Measurements from ENCODE around the gene SYNGAP1. TPM values are rescaled to one million over a fixed set of nuclear protein-coding genes. Genes with fewer than 3 reads are reported as not detected.

SYNGAP1 gene
- polyA plus RNA-seq, 1 of the 3 experiments (the other 2 are of a cell fraction), result 8.8 TPM

DNA sequence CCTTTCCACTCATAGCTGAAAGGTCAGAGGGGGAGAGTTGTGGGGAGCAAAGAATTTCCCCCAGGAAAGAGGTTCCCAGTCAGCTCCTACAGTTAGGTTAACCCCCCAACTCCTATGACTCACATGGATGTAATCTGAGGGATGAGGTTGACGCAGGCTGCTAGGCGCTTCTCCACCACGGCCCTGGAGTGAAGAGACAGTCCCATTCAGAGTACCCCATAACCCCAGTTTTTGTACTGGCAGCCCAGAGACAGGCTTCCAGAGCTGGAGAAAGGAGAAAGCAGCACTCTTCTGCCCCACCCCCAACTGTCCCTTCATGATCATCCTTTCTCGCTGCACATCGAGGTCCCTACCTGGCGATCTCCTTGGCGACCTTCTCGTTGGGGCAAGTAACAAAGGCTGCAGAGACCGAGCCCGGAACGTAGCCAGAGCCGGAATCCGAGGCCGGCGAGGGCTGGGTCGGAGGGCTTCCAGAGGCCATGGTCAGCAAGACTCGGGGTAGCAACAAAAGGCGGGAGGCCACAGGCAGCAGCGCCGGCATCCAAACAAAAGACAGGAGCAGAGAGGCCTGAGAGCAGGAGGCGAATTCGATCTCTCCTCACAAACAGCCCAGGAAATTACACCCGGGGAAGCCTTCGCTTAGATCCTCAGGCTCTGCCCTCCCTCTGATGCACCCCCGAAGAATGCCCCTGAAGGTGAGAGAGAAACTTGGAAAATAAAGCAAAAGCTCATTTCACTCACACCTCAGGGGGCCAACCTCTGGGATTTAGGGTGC, 2.5 kb upstream of the SYNGAP1 start (continued):
- 0 out of 2 replicates have a peak, but pooled peaks have one; percentile 2 for TF ChIP-seq PBX3 (IDR thresholded peaks at IDR 0.05)
- TF ChIP-seq FOSL2 (IDR thresholded peaks at IDR 0.05; ENCODE audit: borderline replicate concordance, low read depth), result peak; percentile 86; the same call in 1 of the 2 replicates
- TF ChIP-seq CHD2 (IDR thresholded peaks at IDR 0.05; ENCODE audit: low read length, partially characterized antibody), result no peak
- TF ChIP-seq, protein P1, sequence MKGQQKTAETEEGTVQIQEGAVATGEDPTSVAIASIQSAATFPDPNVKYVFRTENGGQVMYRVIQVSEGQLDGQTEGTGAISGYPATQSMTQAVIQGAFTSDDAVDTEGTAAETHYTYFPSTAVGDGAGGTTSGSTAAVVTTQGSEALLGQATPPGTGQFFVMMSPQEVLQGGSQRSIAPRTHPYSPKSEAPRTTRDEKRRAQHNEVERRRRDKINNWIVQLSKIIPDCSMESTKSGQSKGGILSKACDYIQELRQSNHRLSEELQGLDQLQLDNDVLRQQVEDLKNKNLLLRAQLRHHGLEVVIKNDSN (IDR thresholded peaks at IDR 0.05; ENCODE audit: borderline replicate concordance, low read depth), result no peak
- TF ChIP-seq JUND (IDR thresholded peaks at IDR 0.05), result peak; percentile 64; the same call in 1 of the 2 replicates
- TF ChIP-seq, protein P2, sequence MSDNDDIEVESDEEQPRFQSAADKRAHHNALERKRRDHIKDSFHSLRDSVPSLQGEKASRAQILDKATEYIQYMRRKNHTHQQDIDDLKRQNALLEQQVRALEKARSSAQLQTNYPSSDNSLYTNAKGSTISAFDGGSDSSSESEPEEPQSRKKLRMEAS (IDR thresholded peaks at IDR 0.05; ENCODE audit: low read depth), result no peak
- no peak for TF ChIP-seq NRF1 (IDR thresholded peaks at IDR 0.05; ENCODE audit: low read depth, low read length)
- TF ChIP-seq MXI1 (IDR thresholded peaks at IDR 0.05; ENCODE audit: low read depth, low read length), result no peak

DNA sequence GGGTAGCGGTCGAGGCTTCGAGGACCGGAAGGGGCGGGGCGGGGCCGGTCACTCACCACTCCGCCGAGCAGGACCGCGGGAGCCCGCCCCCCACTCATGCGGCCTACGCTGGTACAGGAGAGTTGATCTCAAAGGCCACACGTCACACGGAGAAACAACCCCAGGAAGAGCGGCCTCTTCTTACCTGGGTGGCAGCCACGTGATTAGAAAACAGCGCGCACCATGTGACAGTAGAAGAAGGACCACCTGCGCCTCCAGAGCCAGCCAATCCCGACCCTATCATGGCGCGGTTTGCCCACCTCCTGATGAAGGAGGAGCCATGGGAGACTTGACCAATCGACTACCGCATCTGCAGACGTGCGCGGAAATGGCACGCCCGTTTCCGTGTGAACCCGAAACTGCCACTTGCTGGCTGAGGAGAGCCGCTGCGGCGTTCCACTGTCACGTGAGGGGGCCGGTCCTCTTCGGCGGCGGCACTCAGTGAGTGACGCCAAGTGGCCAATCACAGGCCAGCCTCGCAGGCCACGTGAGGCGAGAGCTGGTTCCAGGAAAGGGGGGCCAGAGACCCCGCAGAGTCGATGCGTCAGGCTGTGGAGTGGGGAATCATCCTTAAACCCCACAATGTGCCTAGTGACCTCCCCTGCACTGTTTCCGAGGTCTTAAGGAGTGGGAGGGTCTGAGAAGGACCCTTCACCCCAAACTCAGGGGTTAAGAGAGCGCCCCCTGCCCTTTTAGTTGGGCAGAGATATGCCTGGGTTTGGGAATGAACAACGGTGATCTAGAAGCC, 1.8 kb upstream of the SYNGAP1 start, which contains the start of gene CUTA:
Gene CUTA, minus strand, starts transcription at position 205 of the 787 bp plus-strand sequence. Its CDS starts 107 bp downstream, at position 98.
- Histone ChIP-seq H4K20me1 (ENCODE audit: insufficient read depth) (0 out of 2 replicates have a peak, but pooled peaks cover 5% of the 10 kb centered on the region), H3K9ac (peak within 1 kb of the TSS; percentile 87), H3K9me2 (no peaks in the 10 kb centered on the region), H3K4me2 (peak within 1 kb of the TSS; percentile 94), H3F3A (replicated peaks; ENCODE audit: insufficient read depth) (peaks cover 13% of the 10 kb centered on the region), H3K4me3 (ENCODE audit: low read depth in 2 of 2, low read length in 1 of 2) (peak within 1 kb of the TSS; percentile 68 to 87), H3K79me2 (ENCODE audit: insufficient read depth) (peaks cover 45% of the 10 kb centered on the region), H2AFZ (ENCODE audit: low read depth) (peak within 1 kb of the TSS; percentile 72; the same call in 1 of the 2 replicates), H3K27ac (ENCODE audit: low read depth in 2 of 2, low read length in 1 of 2) (peak within 1 kb of the TSS; percentile 91 to 94), H3K36me3 (replicated peaks in 1 of 2; ENCODE audit: control insufficient read depth in 1 of 2, insufficient read depth in 2 of 2, low read length in 1 of 2) (peaks cover 11 to 35% of the 10 kb centered on the region in 2 experiments), H3K4me1 (ENCODE audit: control insufficient read depth in 1 of 2, insufficient read depth in 2 of 2, low read depth in 1 of 2, low read length in 1 of 2) (peaks cover 22 to 44% of the 10 kb centered on the region in 2 experiments), H3K9me3 (no peaks in the 10 kb centered on the region), H3K27me3 (ENCODE audit: insufficient read depth) (no peaks in the 10 kb centered on the region)
- CTCF ChIA-PET, result interaction anchor here (0.6 to 2.4 kb wide), 9 partner anchors 8 to 283 kb away, joined by 3 to 12 read pairs (median 5); no protein-coding TSS in a partner anchor
- WGBS (ENCODE audit: low lambda C conversion rate), result 2% methylated on average over 31 of the region's 51 CpGs
- POLR2A ChIA-PET, result interaction anchor here (0.5 to 2.0 kb wide), 8 partner anchors 13 to 1520 kb away, joined by 3 to 8 read pairs (median 3); partner anchors contain the start of genes RPS18, VPS52 and ZBTB9
- peak; percentile 92 for DNase-seq
- TF ChIP-seq TEAD4 (IDR thresholded peaks at IDR 0.05; ENCODE audit: borderline replicate concordance, insufficient read depth) (no peak), POLR2AphosphoS5 (IDR thresholded peaks at IDR 0.05; ENCODE audit: low read depth, low read length) (peak; percentile 61), REST (IDR thresholded peaks at IDR 0.05; ENCODE audit: low read depth, low read length) (no peak), GATA2 (CRISPR knock-in tag; IDR thresholded peaks at IDR 0.05) (no peak), EP300 (IDR thresholded peaks at IDR 0.05; ENCODE audit: borderline replicate concordance in 1 of 2, low read depth in 1 of 2, low read length in 1 of 2) (no peak; a peak in 1 of 4 replicates), SIN3A (IDR thresholded peaks at IDR 0.05; ENCODE audit: borderline replicate concordance, low read depth, low read length) (0 out of 2 replicates have a peak, but pooled peaks have one; percentile 34), JUND (IDR thresholded peaks at IDR 0.05) (no peak; the same call in 1 of the 2 replicates), EZH2phosphoT487 (IDR thresholded peaks at IDR 0.05; ENCODE audit: borderline replicate concordance, low read depth) (no peak), USF2 (IDR thresholded peaks at IDR 0.05; ENCODE audit: borderline replicate concordance, low read depth, low read length) (peak; percentile 99), ELF1 (IDR thresholded peaks at IDR 0.05) (peak; percentile 89)
- TF ChIP-seq, protein P3, sequence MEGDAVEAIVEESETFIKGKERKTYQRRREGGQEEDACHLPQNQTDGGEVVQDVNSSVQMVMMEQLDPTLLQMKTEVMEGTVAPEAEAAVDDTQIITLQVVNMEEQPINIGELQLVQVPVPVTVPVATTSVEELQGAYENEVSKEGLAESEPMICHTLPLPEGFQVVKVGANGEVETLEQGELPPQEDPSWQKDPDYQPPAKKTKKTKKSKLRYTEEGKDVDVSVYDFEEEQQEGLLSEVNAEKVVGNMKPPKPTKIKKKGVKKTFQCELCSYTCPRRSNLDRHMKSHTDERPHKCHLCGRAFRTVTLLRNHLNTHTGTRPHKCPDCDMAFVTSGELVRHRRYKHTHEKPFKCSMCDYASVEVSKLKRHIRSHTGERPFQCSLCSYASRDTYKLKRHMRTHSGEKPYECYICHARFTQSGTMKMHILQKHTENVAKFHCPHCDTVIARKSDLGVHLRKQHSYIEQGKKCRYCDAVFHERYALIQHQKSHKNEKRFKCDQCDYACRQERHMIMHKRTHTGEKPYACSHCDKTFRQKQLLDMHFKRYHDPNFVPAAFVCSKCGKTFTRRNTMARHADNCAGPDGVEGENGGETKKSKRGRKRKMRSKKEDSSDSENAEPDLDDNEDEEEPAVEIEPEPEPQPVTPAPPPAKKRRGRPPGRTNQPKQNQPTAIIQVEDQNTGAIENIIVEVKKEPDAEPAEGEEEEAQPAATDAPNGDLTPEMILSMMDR (IDR thresholded peaks at IDR 0.05), result peak; percentile 41
- TF ChIP-seq, protein P2 (IDR thresholded peaks at IDR 0.05; ENCODE audit: low read depth), result peak; percentile 95

Measured in SK-N-SH (cell line).